ENCODE measurements around the gene SOX13. TPM values are rescaled to one million over a fixed set of nuclear protein-coding genes. Genes with fewer than 3 reads are reported as not detected.

SOX13 gene
- total RNA-seq, 1 donor from 2014 or later: 64.4 TPM

DNA sequence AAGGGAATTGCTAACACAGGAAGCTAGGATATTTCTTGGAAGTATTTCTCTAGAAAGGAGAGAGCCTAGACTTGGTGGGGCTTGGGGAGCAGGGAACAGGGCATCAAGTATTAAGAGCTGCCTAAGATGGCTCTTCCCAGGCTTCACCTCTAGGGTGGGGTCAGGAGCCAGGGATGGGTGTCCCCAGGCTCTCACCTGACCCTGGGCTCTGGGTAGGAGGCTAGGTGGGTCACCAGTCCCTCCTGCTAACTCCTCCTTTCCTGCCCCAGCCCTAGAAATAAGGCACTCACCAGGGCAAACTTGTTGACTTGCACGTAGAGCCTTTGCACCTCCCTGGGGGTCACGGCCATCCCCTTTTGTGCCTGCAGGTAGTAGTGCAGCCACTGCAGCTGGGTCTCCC lies 63.9 kb downstream of the SOX13 start:
- no peaks in the 10 kb centered on the region for H3K4me1 Mint-ChIP-seq
- no peaks in the 10 kb centered on the region for H3K9me3 Mint-ChIP-seq
- no peak overlapping the region for H3K27ac Mint-ChIP-seq (ENCODE audit: unreplicated experiment)
- H3K36me3 Mint-ChIP-seq (ENCODE audit: low read depth): peaks cover 9% of the 10 kb centered on the region
- TF ChIP-seq, protein P1, sequence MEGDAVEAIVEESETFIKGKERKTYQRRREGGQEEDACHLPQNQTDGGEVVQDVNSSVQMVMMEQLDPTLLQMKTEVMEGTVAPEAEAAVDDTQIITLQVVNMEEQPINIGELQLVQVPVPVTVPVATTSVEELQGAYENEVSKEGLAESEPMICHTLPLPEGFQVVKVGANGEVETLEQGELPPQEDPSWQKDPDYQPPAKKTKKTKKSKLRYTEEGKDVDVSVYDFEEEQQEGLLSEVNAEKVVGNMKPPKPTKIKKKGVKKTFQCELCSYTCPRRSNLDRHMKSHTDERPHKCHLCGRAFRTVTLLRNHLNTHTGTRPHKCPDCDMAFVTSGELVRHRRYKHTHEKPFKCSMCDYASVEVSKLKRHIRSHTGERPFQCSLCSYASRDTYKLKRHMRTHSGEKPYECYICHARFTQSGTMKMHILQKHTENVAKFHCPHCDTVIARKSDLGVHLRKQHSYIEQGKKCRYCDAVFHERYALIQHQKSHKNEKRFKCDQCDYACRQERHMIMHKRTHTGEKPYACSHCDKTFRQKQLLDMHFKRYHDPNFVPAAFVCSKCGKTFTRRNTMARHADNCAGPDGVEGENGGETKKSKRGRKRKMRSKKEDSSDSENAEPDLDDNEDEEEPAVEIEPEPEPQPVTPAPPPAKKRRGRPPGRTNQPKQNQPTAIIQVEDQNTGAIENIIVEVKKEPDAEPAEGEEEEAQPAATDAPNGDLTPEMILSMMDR (conservative IDR thresholded peaks at IDR 0.05): no peak
- peaks cover 4% of the 10 kb centered on the region for H3K27me3 Mint-ChIP-seq (ENCODE audit: low read depth)
- no peak for DNase-seq (ENCODE audit: low read depth, low spot score)
- no peak overlapping the region for H3K4me3 Mint-ChIP-seq

DNA sequence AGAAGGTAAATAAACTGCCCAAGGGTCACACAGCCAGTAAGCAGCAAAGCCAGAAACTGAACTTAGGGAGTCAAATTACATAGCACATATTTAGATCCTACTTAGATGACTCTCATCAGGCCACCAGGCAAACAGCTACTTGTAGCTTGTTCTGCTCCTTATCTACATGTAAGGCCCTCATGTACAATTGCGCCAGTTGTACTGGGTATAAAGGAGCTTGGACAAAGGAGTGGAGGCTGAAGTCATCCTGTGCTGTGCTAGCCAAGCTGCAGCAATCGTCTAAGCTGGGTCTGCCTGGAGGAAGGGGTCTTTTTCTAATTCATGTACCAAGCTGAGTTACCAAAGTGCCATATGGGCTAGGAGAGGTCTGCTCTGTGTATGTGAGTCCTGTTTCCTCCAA lies 66.2 kb downstream of the SOX13 start:
- Mint-ChIP-seq H3K4me3 (no peak overlapping the region), H3K9me3 (no peaks in the 10 kb centered on the region), H3K36me3 (ENCODE audit: low read depth) (peaks cover 9% of the 10 kb centered on the region), H3K4me1 (no peaks in the 10 kb centered on the region), H3K27me3 (ENCODE audit: low read depth) (peaks cover 4% of the 10 kb centered on the region), H3K27ac (ENCODE audit: unreplicated experiment) (no peak overlapping the region)
- TF ChIP-seq, protein P1 (conservative IDR thresholded peaks at IDR 0.05): no peak
- DNase-seq (ENCODE audit: low read depth, low spot score): no peak

DNA sequence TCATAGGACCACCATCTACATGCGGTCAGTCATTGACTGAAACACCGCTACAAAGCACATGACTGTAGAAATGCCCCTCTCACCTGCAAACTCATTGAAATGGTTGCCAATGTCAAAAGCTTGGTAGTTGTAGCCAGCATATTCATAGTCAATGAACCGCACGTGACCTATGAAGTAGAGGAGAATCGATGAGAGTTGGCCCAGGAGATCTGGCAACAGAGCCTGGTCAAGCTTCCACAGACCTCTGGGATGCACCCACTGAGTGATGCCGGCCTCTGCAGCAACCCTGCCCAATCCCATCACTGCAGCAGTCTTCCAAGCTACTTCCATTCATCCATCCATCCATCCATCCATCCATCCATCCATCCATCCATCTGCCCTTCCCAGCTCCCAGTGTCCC lies 67.0 kb downstream of the SOX13 start:
- no peaks in the 10 kb centered on the region for H3K4me1 Mint-ChIP-seq
- TF ChIP-seq, protein P1 (conservative IDR thresholded peaks at IDR 0.05): no peak
- H3K9me3 Mint-ChIP-seq: no peaks in the 10 kb centered on the region
- no peak overlapping the region for H3K27ac Mint-ChIP-seq (ENCODE audit: unreplicated experiment)
- peaks cover 9% of the 10 kb centered on the region for H3K36me3 Mint-ChIP-seq (ENCODE audit: low read depth)
- DNase-seq (ENCODE audit: low read depth, low spot score): no peak
- peaks cover 4% of the 10 kb centered on the region for H3K27me3 Mint-ChIP-seq (ENCODE audit: low read depth)
- H3K4me3 Mint-ChIP-seq: no peak overlapping the region

DNA sequence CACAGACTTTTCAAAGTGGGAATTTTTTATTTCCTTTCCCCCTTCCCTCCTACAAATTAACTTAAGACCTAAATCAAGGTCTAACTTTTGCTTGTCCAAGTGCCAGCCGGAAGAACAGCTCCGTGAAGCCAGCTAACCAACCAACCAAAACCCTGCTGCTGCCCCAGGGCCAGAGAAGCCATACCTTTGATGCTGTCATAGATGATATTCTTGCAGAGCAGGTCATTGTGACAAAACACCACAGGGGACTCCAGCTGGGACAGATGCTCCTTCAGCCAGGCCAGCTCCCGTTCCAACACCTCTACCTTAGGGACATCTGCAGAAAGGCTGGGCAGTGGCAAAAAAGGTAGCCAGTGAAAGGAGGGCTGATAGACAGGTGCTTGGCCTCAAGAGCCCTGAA lies 68.2 kb downstream of the SOX13 start:
- no peak for DNase-seq (ENCODE audit: low read depth, low spot score)
- Mint-ChIP-seq H3K27ac (ENCODE audit: unreplicated experiment) (no peak overlapping the region), H3K4me1 (no peaks in the 10 kb centered on the region), H3K27me3 (ENCODE audit: low read depth) (peaks cover 4% of the 10 kb centered on the region), H3K4me3 (no peak overlapping the region), H3K9me3 (no peaks in the 10 kb centered on the region), H3K36me3 (ENCODE audit: low read depth) (peaks cover 9% of the 10 kb centered on the region)
- TF ChIP-seq, protein P1 (conservative IDR thresholded peaks at IDR 0.05): no peak

DNA sequence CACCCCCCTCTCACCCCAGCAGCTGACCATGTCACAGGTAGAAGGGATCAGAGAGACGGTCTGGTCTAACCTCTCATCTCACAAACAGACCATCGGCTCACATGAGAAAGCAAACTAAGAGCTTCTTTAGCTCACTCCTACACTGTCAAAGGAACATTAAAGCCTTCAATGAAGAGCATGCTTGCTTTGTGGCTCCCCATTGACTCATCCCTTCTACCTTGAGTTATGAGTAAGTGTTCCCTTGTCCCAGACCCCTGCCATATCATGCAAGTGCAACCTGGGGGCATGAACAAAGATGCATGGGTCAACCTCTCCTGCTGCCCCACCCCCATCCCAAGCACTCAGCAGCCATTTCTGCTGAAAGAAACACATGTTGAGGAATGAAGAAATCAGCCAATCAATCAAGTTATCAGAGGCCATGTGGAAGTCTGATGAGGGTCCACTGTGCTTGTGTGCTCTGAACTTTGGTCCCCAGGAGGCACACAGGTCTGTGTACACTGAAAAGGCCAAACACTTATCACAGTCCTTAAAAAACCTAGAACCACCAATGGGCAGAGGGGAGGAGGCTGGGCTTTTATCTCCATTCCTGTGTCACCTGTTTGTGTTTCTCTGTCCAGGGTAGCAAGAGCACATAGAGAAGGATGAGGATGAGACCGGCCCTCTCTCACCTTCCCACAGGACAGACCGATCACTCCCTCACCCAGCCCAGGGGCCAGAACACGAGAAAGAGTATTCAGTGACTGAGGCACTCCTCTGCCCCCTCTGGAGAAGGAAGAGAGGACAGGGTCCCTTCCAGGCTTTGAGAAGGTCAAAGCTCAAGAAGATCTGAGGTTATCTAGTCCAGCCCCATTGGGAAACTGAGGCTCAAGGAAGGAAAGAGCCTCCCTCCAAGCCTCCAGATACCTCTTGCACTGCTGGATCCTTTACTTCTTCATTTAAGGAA lies 69.4 kb downstream of the SOX13 start:
- no peak for DNase-seq (ENCODE audit: low read depth, low spot score)
- TF ChIP-seq, protein P1 (conservative IDR thresholded peaks at IDR 0.05): no peak

More for the DNA sequence above, 69.4 kb downstream of the SOX13 start:
- H3K4me1 Mint-ChIP-seq: peaks cover 3% of the 10 kb centered on the region
- peaks cover 4% of the 10 kb centered on the region for H3K27me3 Mint-ChIP-seq (ENCODE audit: low read depth)
- H3K27ac Mint-ChIP-seq (ENCODE audit: unreplicated experiment): no peak overlapping the region
- H3K4me3 Mint-ChIP-seq: no peak overlapping the region
- peaks cover 9% of the 10 kb centered on the region for H3K36me3 Mint-ChIP-seq (ENCODE audit: low read depth)
- H3K9me3 Mint-ChIP-seq: no peaks in the 10 kb centered on the region

Data from neural crest cell (in vitro differentiated cells).